Stomach (tissue), 9 donors: ENCODE data around the gene FAM234B. TPM values are rescaled to one million over a fixed set of nuclear protein-coding genes. Genes with fewer than 3 reads are reported as not detected.

ENCODE experiments used
- DNase-seq, 2 donors: peaks; one replicate each; pipeline versions ENCODE4 v3.0.0 to v3.0.0-alpha.2; 2013 to 2019
- H3K27ac ChIP-seq, 5 donors: fragments of 200-600 bp in 4 of 5; sonication (generic) in 4 of 5; one replicate each; pipeline ENCODE4 v1.5.1; 2013 to 2019; ENCODE audit warnings: mild to moderate bottlenecking in 1 of 5, moderate library complexity in 1 of 5
- H3K27me3 ChIP-seq, 3 donors: fragments of 200-600 bp; sonication (generic); one replicate each; pipeline ENCODE4 v1.5.1; 2017 to 2019; ENCODE audit warnings: mixed run types in 1 of 3
- H3K36me3 ChIP-seq, 4 donors: fragments of 200-600 bp; sonication (generic); 1 replicate in 3 of 4; 2 replicates in 1 of 4; pipeline ENCODE4 v1.5.1; 2016 to 2019
- H3K4me1 ChIP-seq, 4 donors: fragments of 200-600 bp; sonication (generic); one replicate each; pipeline ENCODE4 v1.5.1; 2016 to 2019
- H3K4me3 ChIP-seq, 4 donors: fragments of 200-600 bp; sonication (generic) in 3 of 4; one replicate each; pipeline ENCODE4 v1.5.1; 2016 to 2019; ENCODE audit warnings: mild to moderate bottlenecking in 1 of 4
- H3K9me3 ChIP-seq, 4 donors: fragments of 200-600 bp; sonication (generic); one replicate each; pipeline ENCODE4 v1.5.1; 2016 to 2019
- EP300 ChIP-seq: sonication (generic); formaldehyde crosslinking; IDR thresholded peaks from one replicate; pipeline ENCODE4 v1.6.1; 2017; ENCODE audit warnings: antibody characterized with exemption
- POLR2A ChIP-seq, 4 donors: fragments of 450-650 bp; IDR thresholded peaks; one replicate each; pipeline ENCODE4 v1.6.1; 2016; ENCODE audit warnings: antibody characterized with exemption in 4 of 4, control low read depth in 2 of 4, mild to moderate bottlenecking in 1 of 4, moderate library complexity in 1 of 4
- POLR2AphosphoS5 ChIP-seq, 3 donors: sonication (generic); formaldehyde crosslinking; IDR thresholded peaks; one replicate each; pipeline ENCODE4 v1.6.1; 2016; ENCODE audit warnings: antibody characterized with exemption in 3 of 3
- WGBS, 5 donors: extraction: QIAGEN DNeasy Blood & Tissue Kit in 3 of 5; methylation state at CpG; one replicate each; pipeline versions ENCODE4 v1.1.5 to v1.1.7; 2013 to 2018; 5-methylcytosine and 5-hydroxymethylcytosine counted together
- intact Hi-C: fragments of 100-400 bp; cut with DNase I; formaldehyde crosslinking; loops from one replicate; pipeline ENCODE4 v1.15.1; 2023; ENCODE audit warnings: low total_unique reads
- polyA plus RNA-seq, 3 donors: library from polyadenylated mRNA; stranded (reverse); fragments of 200-250 nt; gene quantifications; one replicate each; pipeline ENCODE4 v1.2.3, GENCODE V29; 2013
- total RNA-seq, 5 donors: library from RNA; depleted of rRNA; stranded (reverse); fragments of >200 nt; gene quantifications; one replicate each; pipeline versions ENCODE4 v1.1.0 to v1.2.3, GENCODE V29; 2014 to 2016
- TF ChIP-seq, protein P1 (sequence below), 7 experiments: fragments of 450-650 bp in 4 of 7; fragments of 200-600 bp in 3 of 7; sonication (generic) in 3 of 7; IDR thresholded peaks; one replicate each; pipeline ENCODE4 v1.5.1; 2016 to 2019; ENCODE audit warnings: antibody characterized with exemption in 7 of 7, control low read depth in 2 of 7, mild to moderate bottlenecking in 1 of 7
- donor health status: healthy with polysubstance abuse.
- donor health status: Bipolar disorder and iron deficiency.
- donor health status: healthy.

The FAM234B gene
- total and polyA plus RNA-seq, 8 donors: 0.87 to 6.2 (median 2.5) TPM; not detected in 2

DNA sequence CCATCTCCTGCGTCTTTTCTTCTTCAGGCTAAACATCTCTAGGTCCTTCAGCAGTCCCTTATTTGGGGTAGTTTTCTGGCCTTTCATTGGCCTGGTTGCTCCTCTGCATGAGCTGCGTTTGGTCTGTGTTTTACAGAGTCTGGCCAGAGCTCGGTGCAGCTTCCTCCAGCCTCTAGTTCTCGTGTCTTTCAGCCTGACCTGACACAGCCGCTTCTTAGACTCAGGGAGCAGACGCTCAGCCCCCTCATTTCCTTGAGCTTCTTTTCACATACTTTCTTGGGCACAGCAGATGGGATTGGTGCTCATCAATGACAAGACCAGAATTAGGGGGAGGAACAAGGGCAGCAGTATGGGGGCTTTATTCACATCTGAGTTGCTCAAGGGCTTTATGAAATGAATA, 72.8 kb downstream of the FAM234B start:
- TF ChIP-seq POLR2AphosphoS5 (IDR thresholded peaks at IDR 0.05) (no peak), POLR2A (IDR thresholded peaks at IDR 0.05) (no peak), EP300 (no peak)
- TF ChIP-seq, protein P1, sequence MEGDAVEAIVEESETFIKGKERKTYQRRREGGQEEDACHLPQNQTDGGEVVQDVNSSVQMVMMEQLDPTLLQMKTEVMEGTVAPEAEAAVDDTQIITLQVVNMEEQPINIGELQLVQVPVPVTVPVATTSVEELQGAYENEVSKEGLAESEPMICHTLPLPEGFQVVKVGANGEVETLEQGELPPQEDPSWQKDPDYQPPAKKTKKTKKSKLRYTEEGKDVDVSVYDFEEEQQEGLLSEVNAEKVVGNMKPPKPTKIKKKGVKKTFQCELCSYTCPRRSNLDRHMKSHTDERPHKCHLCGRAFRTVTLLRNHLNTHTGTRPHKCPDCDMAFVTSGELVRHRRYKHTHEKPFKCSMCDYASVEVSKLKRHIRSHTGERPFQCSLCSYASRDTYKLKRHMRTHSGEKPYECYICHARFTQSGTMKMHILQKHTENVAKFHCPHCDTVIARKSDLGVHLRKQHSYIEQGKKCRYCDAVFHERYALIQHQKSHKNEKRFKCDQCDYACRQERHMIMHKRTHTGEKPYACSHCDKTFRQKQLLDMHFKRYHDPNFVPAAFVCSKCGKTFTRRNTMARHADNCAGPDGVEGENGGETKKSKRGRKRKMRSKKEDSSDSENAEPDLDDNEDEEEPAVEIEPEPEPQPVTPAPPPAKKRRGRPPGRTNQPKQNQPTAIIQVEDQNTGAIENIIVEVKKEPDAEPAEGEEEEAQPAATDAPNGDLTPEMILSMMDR (IDR thresholded peaks at IDR 0.05): no peak
- intact Hi-C loops: no loop called here
- Histone ChIP-seq H3K9me3 (peaks cover 0 to 3% (median 0%) of the 10 kb centered on the region in 4 donors), H3K4me1 (no peaks in the 10 kb centered on the region), H3K27me3 (no peaks in the 10 kb centered on the region), H3K4me3 (no peak overlapping the region), H3K27ac (no peak overlapping the region), H3K36me3 (no peaks in the 10 kb centered on the region)
- 55 to 69% (median 67%) methylated on average over 6 of the region's 6 CpGs for WGBS, 5 donors
- DNase-seq: peak in 1 of 2 donors; percentile 50

DNA sequence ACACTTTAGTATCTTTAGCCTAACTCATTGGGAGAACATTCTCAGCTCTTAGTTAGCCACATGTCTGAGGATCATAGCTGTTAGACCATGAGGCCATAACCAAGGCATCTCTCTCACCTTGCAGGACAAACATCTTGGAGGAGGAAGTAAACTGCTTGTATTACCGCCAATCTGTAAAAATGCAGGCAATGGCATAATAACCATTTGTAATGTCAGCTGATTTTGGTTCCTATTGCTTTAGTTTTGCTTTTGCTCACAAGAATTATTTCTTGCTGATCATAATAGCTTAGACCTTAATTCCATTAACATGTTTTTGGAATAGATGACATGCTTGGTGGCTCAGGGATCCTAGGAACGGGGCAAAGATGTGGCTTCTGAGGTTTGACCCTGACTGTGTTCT, 75.6 kb downstream of the FAM234B start:
- no peak overlapping the region for H3K27ac ChIP-seq
- no peak for TF ChIP-seq POLR2A (IDR thresholded peaks at IDR 0.05)
- no peak for TF ChIP-seq POLR2AphosphoS5 (IDR thresholded peaks at IDR 0.05)
- TF ChIP-seq, protein P1 (IDR thresholded peaks at IDR 0.05): no peak
- TF ChIP-seq EP300: no peak
- H3K27me3 ChIP-seq: no peaks in the 10 kb centered on the region
- no peak for DNase-seq
- H3K4me1 ChIP-seq: no peaks in the 10 kb centered on the region
- no peaks in the 10 kb centered on the region for H3K9me3 ChIP-seq
- no peak overlapping the region for H3K4me3 ChIP-seq
- WGBS, 5 donors: 89 to 100% (median 94%) methylated on average over 2 of the region's 2 CpGs
- H3K36me3 ChIP-seq: no peaks in the 10 kb centered on the region
- intact Hi-C loops: no loop called here

DNA sequence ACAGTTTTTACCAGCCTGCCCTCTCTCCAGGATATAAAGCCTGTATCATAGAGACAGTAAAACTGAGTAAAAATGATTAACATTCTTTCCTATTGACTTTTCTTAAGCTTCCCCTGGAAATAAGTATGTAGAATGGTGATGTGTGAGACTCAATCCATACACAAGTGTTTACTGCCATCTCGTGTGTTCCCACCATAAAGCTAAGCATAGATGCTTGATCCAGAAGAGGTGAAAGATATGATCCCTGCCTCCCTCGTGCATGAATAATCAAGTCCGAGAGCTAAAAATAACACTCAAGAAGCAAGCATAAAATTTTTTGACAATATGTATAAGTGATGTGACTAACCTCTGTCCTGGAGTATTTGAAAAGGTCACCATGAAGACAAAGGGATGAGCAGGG, 76.2 kb downstream of the FAM234B start:
- TF ChIP-seq POLR2AphosphoS5 (IDR thresholded peaks at IDR 0.05) (no peak), POLR2A (IDR thresholded peaks at IDR 0.05) (no peak), EP300 (no peak)
- TF ChIP-seq, protein P1 (IDR thresholded peaks at IDR 0.05): no peak
- WGBS, 5 donors: 77 to 93% (median 84%) methylated on average over 3 of the region's 3 CpGs
- H3K4me3 ChIP-seq: no peak overlapping the region
- H3K27me3 ChIP-seq: no peaks in the 10 kb centered on the region
- intact Hi-C loops: no loop called here
- no peak overlapping the region for H3K27ac ChIP-seq
- H3K36me3 ChIP-seq: no peaks in the 10 kb centered on the region
- no peaks in the 10 kb centered on the region for H3K9me3 ChIP-seq
- no peak for DNase-seq
- no peaks in the 10 kb centered on the region for H3K4me1 ChIP-seq

DNA sequence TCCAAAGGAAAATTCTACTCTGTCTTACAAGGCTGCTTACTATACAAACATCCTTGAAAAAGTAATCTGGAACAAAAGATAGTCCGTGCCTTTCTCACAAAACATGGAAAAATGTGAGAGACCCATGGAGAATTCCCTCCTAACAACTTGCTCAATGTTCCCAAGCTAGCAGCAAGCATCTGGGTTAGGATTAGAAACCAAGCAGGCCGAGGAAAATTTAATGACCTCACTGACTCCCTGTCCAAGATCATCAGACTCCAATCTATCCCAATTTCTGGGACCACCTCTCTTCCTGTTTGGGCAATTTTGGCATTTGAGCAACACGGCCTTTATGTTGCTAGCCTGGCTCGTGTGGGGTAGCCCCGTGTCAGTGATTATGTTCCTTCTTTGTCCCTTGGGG, 77.4 kb downstream of the FAM234B start:
- TF ChIP-seq EP300 (no peak), POLR2AphosphoS5 (IDR thresholded peaks at IDR 0.05) (no peak), POLR2A (IDR thresholded peaks at IDR 0.05) (no peak)
- TF ChIP-seq, protein P1 (IDR thresholded peaks at IDR 0.05): no peak
- no peaks in the 10 kb centered on the region for H3K4me1 ChIP-seq
- H3K27me3 ChIP-seq: no peaks in the 10 kb centered on the region
- H3K4me3 ChIP-seq: no peak overlapping the region
- no peaks in the 10 kb centered on the region for H3K9me3 ChIP-seq
- no peak overlapping the region for H3K27ac ChIP-seq
- intact Hi-C loops: no loop called here
- no peaks in the 10 kb centered on the region for H3K36me3 ChIP-seq
- 71 to 83% (median 79%) methylated on average over 5 of the region's 5 CpGs for WGBS, 5 donors
- DNase-seq: no peak
